Body of pancreas (tissue), 4 donors: Measurements from ENCODE around the gene TIMM13.

Experiments used
- POLR2A ChIP-seq, 3 donors: fragments of 450-650 bp; IDR thresholded peaks; one replicate each; pipeline ENCODE4 v1.6.1; 2016; ENCODE audit warnings: antibody characterized with exemption in 3 of 3, mild to moderate bottlenecking in 2 of 3
- TF ChIP-seq, protein P1 (sequence below), 7 experiments: fragments of 450-650 bp in 4 of 7; fragments of 200-600 bp in 3 of 7; sonication (generic) in 3 of 7; IDR thresholded peaks; one replicate each; pipeline ENCODE4 v1.5.1; 2016 to 2019; ENCODE audit warnings: antibody characterized with exemption in 7 of 7

DNA sequence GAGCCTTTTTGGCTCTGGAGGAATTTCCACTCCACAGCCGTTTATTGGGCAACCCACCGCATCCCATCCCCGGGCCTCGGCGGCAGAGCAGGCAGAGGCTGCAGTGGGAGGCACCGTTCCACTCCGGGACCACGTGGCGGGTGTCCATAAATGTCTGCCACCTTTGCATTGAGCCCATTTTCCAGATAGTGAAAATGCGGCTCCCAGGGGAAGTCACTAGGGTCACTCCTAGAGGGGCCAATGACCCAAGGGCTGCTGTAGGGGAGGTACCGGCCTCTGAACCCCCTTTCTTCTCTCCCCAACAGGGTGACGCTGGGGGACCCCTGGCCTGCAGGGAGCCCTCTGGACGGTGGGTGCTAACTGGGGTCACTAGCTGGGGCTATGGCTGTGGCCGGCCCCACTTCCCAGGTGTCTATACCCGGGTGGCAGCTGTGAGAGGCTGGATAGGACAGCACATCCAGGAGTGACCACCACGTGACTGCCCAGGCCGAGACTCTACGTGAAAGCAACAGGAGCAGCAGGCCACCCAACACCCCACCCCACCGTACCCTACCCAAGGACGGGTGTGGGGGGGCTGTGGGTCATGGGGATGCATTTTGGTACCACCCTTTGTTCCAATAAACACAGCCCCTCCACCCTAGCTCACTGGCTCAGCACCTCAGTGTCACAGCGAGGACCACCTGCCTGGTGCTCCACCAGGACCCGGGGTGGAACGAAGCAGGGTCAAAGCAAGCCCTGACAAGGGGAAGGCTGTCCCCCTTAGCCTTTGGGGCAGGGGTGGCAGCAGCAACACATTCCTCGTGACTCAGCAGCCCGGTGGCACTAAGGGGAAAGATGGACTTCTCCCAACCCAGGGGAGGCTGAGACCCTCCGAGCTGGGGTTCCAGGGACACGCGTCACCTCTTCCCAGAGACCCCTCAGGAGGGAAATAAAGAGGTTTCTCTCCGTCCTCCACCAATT is 1.5 kb downstream of the TIMM13 start:
- TF ChIP-seq, protein P1, sequence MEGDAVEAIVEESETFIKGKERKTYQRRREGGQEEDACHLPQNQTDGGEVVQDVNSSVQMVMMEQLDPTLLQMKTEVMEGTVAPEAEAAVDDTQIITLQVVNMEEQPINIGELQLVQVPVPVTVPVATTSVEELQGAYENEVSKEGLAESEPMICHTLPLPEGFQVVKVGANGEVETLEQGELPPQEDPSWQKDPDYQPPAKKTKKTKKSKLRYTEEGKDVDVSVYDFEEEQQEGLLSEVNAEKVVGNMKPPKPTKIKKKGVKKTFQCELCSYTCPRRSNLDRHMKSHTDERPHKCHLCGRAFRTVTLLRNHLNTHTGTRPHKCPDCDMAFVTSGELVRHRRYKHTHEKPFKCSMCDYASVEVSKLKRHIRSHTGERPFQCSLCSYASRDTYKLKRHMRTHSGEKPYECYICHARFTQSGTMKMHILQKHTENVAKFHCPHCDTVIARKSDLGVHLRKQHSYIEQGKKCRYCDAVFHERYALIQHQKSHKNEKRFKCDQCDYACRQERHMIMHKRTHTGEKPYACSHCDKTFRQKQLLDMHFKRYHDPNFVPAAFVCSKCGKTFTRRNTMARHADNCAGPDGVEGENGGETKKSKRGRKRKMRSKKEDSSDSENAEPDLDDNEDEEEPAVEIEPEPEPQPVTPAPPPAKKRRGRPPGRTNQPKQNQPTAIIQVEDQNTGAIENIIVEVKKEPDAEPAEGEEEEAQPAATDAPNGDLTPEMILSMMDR (IDR thresholded peaks at IDR 0.05), result no peak
- no peak for TF ChIP-seq POLR2A (IDR thresholded peaks at IDR 0.05)
